ENCODE measurements around the gene ZNF780A. TPM values are rescaled to one million over a fixed set of nuclear protein-coding genes. Genes with fewer than 3 reads are reported as not detected.

ZNF780A gene
- total and polyA plus RNA-seq, 2 of the 13 experiments (the other 11 are each of a cell fraction or from before 2014, with no cell fraction given) = 13.5 to 22.7 TPM

- TF ChIP-seq ZNF205 (CRISPR knock-in tag; IDR thresholded peaks at IDR 0.05) (no peak), CAMTA2 (CRISPR knock-in tag; IDR thresholded peaks at IDR 0.05; ENCODE audit: borderline replicate concordance) (0 out of 2 replicates have a peak, but pooled peaks have one; percentile 80), ZBTB8A (CRISPR knock-in tag; IDR thresholded peaks at IDR 0.05; ENCODE audit: borderline replicate concordance, low read depth) (0 out of 2 replicates have a peak, but pooled peaks have one; percentile 74), TFDP2 (CRISPR knock-in tag; IDR thresholded peaks at IDR 0.05) (peak; percentile 23; the same call in 1 of the 2 replicates), THYN1 (CRISPR knock-in tag; IDR thresholded peaks at IDR 0.05; ENCODE audit: borderline replicate concordance, low read depth) (no peak), ZNF713 (CRISPR knock-in tag; IDR thresholded peaks at IDR 0.05) (0 out of 2 replicates have a peak, but pooled peaks have one; percentile 47), CENPT (CRISPR knock-in tag; IDR thresholded peaks at IDR 0.05; ENCODE audit: low read depth) (no peak), ZSCAN30 (CRISPR knock-in tag; IDR thresholded peaks at IDR 0.05) (no peak), ZXDC (CRISPR knock-in tag; IDR thresholded peaks at IDR 0.05) (no peak), ZNF556 (CRISPR knock-in tag; IDR thresholded peaks at IDR 0.05; ENCODE audit: borderline replicate concordance) (no peak), ZFP82 (CRISPR knock-in tag; IDR thresholded peaks at IDR 0.05; ENCODE audit: borderline replicate concordance) (no peak), SMYD3 (CRISPR knock-in tag; IDR thresholded peaks at IDR 0.05) (0 out of 2 replicates have a peak, but pooled peaks have one; percentile 24), DPF2 (CRISPR knock-in tag; IDR thresholded peaks at IDR 0.05; ENCODE audit: borderline replicate concordance, low read depth) (no peak), ZNF577 (CRISPR knock-in tag; IDR thresholded peaks at IDR 0.05; ENCODE audit: borderline replicate concordance, low read depth) (no peak), ZNF253 (CRISPR knock-in tag; IDR thresholded peaks at IDR 0.05; ENCODE audit: borderline replicate concordance) (no peak), TMF1 (CRISPR knock-in tag; IDR thresholded peaks at IDR 0.05; ENCODE audit: low read depth) (peak; percentile 85; the same call in 1 of the 2 replicates), ZKSCAN5 (CRISPR knock-in tag; IDR thresholded peaks at IDR 0.05) (no peak; the same call in 1 of the 2 replicates), HMGXB3 (CRISPR knock-in tag; IDR thresholded peaks at IDR 0.05; ENCODE audit: borderline replicate concordance) (no peak), ZNF275 (CRISPR knock-in tag; IDR thresholded peaks at IDR 0.05; ENCODE audit: borderline replicate concordance) (peak; percentile 82; the same call in 1 of the 2 replicates)
Measured at GRCh38 chr19:40055832-40056504, 34.8 kb downstream of the ZNF780A start, which contains the start of gene ZNF780B (continued).
